ENCODE data around the gene C1orf174. TPM values are rescaled to one million over a fixed set of nuclear protein-coding genes. Genes with fewer than 3 reads are reported as not detected.
A peak's percentile ranks its signal among the peaks of the same experiment; 100 is the strongest.

The C1orf174 gene
- total RNA-seq, 1 donor from 2014 or later = 11.7 TPM

- no peak for TF ChIP-seq CTCF (IDR thresholded peaks at IDR 0.05; ENCODE audit: borderline replicate concordance)
- peaks cover 9% of the 10 kb centered on the region for H3K9me3 ChIP-seq (replicated peaks)
- H3K4me1 ChIP-seq = peaks cover 19% of the 10 kb centered on the region
- H3K36me3 ChIP-seq = no peaks in the 10 kb centered on the region
- no peaks in the 10 kb centered on the region for H3K27me3 ChIP-seq (ENCODE audit: low read depth)
- H3K4me3 ChIP-seq = no peak overlapping the region
- intact Hi-C loops (cut with micrococcal nuclease) = no loop called here
- no peak overlapping the region for H3K27ac ChIP-seq (replicated peaks)
- no peak for DNase-seq
Measured at GRCh38 chr1:3903141-3904005, 3.3 kb upstream of the C1orf174 start.

DNA sequence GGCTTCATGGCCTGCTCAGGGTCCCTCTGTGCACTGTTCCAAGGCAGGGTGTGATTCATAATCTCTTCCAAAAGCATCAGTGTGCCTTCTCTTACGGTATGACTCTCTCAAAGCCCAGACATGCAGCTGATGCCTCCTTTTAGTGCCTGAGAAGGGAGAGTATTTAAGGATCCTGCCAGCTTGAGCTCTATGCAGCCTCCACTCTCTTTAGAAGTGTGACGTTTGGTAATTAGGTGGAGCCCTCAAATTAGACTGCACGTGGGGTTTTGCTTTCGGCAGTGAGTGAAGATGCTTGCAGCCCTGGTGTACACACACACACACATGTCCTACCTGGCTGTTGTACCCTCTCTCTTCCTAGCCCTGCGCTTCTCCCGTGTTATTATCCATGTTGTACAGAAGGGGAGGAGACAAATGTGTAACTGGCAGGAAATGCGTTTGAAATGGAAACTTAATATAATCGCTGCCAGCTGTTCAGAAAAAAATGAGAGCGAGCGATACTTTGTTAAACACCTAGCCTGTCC, 2.6 kb upstream of the C1orf174 start:
- no peaks in the 10 kb centered on the region for H3K27me3 ChIP-seq (ENCODE audit: low read depth)
- H3K4me1 ChIP-seq = peaks cover 19% of the 10 kb centered on the region
- no peak overlapping the region for H3K4me3 ChIP-seq
- DNase-seq = no peak
- no peak for TF ChIP-seq CTCF (IDR thresholded peaks at IDR 0.05; ENCODE audit: borderline replicate concordance)
- intact Hi-C loops (cut with micrococcal nuclease) = no loop called here
- H3K9me3 ChIP-seq (replicated peaks) = peaks cover 16% of the 10 kb centered on the region
- no peaks in the 10 kb centered on the region for H3K36me3 ChIP-seq
- no peak overlapping the region for H3K27ac ChIP-seq (replicated peaks)

DNA sequence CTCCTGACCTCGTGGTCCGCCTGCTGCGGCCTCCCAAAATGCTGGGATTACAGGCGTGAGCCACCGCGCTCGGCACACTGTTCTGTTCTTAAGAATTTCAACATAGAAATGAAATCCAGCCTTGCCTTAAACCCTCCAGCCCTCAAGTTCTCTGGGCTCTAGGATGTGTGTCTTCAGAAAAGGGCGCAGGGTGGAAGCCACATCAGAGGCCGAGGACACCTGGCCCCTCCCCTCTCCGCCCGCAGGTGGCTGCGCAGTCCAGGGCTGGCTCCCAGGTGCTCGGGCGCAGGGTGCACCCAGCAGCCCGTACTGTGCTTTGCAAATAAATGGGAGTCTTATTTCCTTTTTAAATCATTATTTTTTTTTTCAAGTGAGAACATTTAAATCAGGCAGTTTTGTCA, 2.0 kb upstream of the C1orf174 start:
- Histone ChIP-seq H3K27me3 (ENCODE audit: low read depth) (no peaks in the 10 kb centered on the region), H3K9me3 (replicated peaks) (peaks cover 21% of the 10 kb centered on the region), H3K27ac (replicated peaks) (no peak overlapping the region), H3K36me3 (no peaks in the 10 kb centered on the region), H3K4me3 (no peak overlapping the region), H3K4me1 (peaks cover 19% of the 10 kb centered on the region)
- no peak for DNase-seq
- intact Hi-C loops (cut with micrococcal nuclease) = no loop called here
- TF ChIP-seq CTCF (IDR thresholded peaks at IDR 0.05; ENCODE audit: borderline replicate concordance) = no peak

GRCh38 chr1:3900969-3901529, 977 bp upstream of the C1orf174 start:
- Histone ChIP-seq H3K4me3 (peak overlapping the region; percentile 97), H3K27me3 (ENCODE audit: low read depth) (no peaks in the 10 kb centered on the region), H3K36me3 (no peaks in the 10 kb centered on the region), H3K4me1 (peaks cover 19% of the 10 kb centered on the region), H3K9me3 (replicated peaks) (peaks cover 23% of the 10 kb centered on the region), H3K27ac (replicated peaks) (peak overlapping the region; percentile 100)
- intact Hi-C loops (cut with micrococcal nuclease) = no loop called here
- DNase-seq = peak; percentile 99
- TF ChIP-seq CTCF (IDR thresholded peaks at IDR 0.05; ENCODE audit: borderline replicate concordance) = no peak

GRCh38 chr1:3899754-3900149, 320 bp downstream of the C1orf174 start:
- H3K9me3 ChIP-seq (replicated peaks) = peaks cover 23% of the 10 kb centered on the region
- H3K27me3 ChIP-seq (ENCODE audit: low read depth) = no peaks in the 10 kb centered on the region
- peak overlapping the region; percentile 97 for H3K4me3 ChIP-seq
- peaks cover 19% of the 10 kb centered on the region for H3K4me1 ChIP-seq
- peak overlapping the region; percentile 100 for H3K27ac ChIP-seq (replicated peaks)
- intact Hi-C loops (cut with micrococcal nuclease) = no loop called here
- TF ChIP-seq CTCF (IDR thresholded peaks at IDR 0.05; ENCODE audit: borderline replicate concordance) = no peak
- H3K36me3 ChIP-seq = peaks cover 4% of the 10 kb centered on the region
- DNase-seq = peak; percentile 25
